Activated CD8-positive, alpha-beta memory T cell treated with anti-CD3 and anti-CD28 coated beads, Interleukin-2, amount 50 U/mL, for 4 hours (primary cell): Measurements from ENCODE around the gene PINLYP.

ENCODE experiments used
- DNase-seq: peaks from one replicate; pipeline ENCODE4 v3.0.0-alpha.2; 2020

The PINLYP gene

DNA sequence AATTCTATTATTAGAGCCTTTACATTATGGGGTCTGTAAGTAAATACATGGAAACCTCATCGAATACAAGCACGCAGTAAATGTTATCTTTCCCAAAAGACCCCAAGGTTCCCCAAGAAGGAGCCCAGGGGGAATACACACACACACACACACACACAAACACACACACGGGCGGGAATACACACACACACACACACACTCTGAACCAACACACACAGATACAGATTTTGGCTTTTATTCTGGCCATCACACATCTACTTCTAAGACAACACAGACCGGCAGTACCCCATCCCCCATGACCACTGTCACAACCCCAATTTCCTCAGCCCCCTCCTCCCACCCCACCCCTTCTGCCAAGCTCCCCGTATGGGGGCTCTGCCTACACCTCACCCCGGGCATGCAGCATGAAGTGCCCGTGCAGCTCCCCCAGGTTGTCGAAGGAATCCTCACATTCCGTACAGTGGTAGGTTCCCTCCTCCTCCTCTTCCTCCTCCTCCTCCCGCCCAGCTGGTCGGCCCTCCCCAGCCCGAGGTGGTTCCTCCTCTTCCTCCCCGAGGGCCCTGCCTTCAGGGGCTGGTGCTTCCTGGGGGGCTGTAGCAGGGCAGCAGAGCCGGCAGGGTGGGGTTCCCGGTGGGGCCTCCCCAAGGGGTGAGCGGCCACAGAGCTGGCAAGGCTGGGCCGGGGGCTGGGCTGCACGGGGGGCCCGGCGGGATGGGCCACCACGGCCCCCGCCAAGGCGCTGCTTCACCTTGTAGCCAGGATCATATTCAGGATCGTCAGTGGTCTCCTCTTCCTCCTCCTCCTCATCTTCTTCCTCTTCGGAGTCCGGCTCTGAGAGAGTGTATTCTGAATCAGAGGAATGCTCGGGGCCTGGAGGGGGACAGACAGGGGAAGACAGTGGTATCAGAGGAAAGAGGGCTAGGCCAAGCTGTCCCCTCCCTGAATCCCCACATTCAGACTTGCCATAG is 31.9 kb downstream of the PINLYP start:
- DNase-seq: no peak

DNA sequence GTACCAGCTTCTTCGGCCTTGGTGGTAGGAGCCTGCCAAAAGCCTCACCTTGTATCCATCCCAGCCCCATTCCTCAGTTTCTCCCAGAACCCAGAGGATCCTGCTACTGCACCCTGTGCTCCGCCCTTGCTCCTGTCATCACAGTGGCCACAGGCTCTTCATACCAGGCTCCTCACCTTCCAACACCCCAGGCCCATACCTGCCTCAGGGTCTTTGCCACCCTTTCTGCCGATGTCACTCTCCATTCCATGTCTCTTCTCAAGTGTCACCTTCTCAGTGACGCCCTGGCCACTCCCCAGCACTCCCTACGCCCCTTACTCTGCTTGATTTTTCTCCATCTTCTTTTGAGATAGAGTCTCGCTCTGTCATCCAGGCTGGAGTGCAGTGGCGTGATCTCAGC is 34.3 kb downstream of the PINLYP start:
- DNase-seq: no peak

DNA sequence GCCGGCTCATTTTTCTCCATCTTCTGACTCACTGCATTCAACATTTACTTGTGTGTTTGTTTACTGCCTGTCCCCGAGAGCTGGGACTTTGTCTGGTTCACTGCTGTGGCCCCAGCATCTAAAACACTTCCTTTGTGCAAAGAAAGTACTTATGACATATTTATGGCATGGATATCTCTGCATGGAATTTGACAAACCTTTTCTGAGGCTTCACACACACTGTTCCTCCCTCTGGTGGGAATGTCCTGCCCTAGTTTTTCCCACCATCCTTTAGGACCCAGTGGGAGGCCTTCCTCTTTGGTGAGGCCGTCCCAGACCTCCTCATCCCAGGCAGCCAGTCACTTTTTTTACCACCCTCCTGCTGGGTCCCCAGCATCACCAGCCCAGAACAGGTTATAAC is 34.9 kb downstream of the PINLYP start:
- DNase-seq: no peak

DNA sequence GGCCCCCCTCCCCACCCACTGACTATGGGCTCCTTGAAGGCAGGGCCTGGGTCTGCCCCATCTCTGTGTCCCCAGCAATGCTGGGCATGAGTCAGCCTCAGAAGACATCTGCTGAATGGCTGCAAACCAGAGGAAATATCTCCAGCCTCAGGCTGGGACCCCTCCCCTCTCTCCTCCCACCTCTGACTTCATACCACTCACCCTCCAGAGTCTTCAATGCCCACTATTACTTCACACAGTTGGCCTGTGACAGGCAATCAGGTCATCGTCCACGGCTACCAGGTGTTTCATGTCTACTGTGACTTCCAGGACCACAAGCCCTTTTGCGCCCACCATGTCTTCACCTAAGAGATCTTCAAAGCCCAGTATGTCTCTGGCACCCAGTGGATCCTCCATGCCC is 36.2 kb downstream of the PINLYP start, which contains the start of gene SRRM5:
Gene SRRM5 (plus strand): TSS at position 301 of the 400 bp plus-strand sequence. CDS start 34 bp downstream, at position 335.
- DNase-seq: no peak

DNA sequence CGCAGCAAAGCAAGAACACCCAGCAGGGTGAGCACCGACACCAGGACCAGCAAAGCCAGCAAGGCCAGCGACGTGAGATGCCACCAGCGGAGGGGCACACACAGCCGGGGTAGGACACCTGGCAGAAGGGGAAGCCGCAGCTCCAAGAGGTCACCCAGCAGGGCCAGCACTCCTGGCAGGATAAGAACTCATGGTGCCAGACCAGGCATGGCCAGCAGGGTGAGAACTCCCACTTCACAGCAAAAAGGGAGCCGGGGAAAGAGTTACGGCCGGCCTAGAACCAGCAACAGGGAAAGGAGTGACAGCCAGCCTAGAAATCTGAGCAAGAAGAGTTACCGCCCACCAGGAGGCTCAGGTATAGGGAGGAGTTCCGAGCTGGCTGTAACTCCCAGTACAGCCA is 36.8 kb downstream of the PINLYP start:
- no peak for DNase-seq

DNA sequence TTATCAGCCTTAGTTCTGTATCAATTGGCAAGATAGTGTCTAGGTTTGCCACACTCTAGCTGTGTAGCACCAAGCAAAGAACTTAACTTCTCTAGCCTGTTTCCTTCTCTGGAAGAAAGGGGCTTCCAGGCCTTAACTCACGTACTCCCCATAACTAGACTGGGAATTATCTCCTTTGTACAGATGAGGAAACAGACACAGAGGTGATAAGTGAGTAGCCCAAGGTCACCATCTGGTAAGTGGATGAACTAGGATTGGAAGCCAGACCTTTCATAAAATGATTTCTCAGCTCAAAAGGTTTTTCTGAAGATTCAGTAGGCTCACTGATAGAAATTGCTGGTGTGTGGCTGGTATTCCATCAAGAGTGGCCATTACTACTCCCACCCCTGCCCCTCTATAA is 40.7 kb downstream of the PINLYP start:
- no peak for DNase-seq

DNA sequence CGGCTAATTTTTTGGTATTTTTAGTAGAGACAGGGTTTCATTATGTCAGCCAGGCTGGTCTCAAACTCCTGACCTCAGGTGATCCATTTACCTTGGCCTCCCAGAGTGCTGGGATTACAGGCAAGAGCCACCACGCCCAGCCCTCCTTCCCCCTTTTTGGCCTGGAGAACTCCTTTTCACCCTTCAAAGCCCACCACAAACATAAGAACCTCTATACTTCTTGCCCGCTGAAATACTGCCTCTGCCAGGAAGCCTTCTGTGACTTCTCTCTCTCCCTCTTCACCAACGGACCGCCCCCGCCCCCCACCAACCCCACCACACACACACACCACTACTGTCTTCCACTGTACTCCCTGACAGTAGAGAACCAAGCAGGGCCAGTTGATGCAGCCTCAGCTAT is 41.4 kb downstream of the PINLYP start:
- no peak for DNase-seq

DNA sequence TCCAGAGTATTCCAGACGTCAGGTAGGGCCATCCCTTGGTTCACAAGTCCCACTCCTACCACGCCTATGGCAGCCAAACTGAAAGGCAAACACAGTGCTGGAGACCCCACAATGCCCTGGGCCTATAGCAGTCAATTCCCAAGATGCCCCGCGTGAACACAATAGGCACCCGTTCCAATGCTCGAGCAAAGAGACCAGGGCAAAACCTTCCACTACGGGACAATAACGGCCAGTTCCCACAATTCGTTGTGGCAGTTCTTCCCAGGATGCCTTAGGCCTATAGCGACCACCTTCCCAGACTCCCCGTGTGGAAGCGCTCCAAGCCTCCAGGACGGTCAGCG is 43.3 kb downstream of the PINLYP start:
- DNase-seq: peak; percentile 35

DNA sequence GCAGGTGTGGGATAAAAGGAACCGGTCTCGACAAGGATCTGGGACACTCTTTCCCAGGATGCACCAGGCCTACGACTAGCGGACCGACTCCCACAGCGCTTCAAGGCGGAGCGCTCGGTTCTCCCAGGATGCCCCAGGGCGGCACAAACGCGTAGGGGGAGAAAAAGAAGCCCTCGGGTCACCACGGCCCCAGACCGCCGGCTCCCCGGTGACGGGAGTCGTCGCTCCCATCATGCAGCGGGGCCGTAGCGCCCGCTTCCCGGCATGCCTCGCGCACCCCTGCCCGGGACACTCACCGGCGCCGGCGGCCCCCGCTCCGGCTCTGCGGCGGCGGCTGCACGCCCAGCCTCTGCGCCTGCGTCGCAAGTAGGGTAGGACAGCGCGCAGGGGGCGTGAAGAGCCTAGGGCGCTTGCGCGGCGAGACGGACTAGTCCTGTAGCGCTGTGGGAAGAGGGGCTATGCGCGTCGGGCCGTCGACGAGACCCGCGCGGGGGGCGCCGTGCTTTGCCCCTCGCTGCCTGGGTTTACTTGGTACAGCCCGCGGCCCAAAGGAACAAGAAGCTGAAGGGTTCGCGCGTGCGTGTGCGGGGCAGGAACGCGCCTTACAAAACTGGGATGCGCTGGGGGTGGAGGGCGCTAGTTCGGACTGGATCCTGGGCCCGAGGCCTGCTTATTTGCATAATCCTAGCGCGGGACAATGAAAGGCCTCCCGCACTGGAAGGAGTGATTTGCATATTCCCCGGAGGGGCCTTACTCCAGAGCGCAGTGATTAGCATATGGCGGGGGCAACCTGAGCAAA is 43.9 kb downstream of the PINLYP start, which contains the start of gene ZNF428:
Gene ZNF428 (minus strand): TSS at position 368 of the 799 bp plus-strand sequence. CDS start 5,325 bp downstream, outside the sequence.
- peak; percentile 84 for DNase-seq

DNA sequence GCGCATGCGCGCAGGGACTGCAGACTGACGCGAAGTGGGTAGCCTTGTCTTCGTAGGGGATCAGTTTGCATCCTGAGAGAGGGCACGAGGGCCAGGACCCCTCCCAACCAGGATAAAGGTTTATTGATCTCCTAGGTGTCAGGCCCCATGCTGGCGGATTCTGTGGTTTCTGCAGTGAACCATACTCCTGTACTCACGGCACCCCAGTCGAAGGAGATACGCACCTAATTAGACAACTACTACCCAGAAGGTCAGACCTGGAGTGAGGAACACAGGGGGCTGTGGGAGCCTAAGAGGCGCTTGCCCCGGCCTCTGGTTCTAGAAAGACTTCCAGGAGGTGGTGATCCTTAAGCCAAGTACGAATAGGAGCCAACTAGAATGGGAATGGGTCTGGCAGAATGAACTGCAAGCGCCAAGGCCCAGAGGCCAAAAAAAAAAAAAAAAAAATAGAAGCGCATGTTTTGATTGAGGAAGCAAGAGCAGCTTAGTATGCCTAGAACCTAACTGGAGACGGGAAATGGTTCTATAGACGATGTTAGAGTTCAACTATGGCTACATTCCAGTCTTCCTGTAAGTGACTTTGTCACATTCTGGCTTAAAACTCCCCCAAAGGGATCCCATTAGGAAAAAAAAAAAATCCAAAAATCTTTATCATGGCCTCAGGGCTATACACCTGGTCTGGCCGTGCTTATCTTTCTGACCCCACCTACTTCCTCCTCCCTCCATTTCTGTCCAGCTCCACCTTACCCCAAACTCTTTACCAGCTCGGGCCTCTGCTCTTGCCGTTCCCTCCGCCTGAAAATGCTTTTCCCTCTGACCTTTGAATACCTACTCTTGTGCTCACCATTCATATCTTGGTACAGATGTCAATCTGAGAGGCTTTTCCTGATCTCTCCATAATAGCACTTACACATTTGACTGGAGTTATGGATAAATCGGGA is 44.7 kb downstream of the PINLYP start:
- peak; percentile 84 for DNase-seq

DNA sequence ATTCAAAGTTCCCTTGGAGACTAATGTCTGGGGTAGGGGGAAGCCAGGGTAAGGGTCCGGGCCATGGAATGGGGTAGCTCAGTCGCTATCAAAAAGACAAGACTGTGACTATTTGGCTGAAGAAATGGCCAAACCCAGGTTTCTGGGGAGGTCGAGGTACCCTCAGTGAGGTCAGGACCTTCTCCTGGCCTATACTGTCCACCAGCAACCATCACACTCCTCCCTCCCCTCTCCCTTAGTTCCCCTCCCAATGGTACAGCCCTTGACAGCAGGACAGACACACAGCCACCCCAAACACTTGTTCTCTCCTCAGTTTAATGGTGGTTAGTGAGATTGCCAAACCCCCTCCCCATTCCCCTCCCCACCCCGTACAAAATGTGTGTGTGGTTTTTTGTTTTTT is 46.5 kb downstream of the PINLYP start:
- DNase-seq: no peak

DNA sequence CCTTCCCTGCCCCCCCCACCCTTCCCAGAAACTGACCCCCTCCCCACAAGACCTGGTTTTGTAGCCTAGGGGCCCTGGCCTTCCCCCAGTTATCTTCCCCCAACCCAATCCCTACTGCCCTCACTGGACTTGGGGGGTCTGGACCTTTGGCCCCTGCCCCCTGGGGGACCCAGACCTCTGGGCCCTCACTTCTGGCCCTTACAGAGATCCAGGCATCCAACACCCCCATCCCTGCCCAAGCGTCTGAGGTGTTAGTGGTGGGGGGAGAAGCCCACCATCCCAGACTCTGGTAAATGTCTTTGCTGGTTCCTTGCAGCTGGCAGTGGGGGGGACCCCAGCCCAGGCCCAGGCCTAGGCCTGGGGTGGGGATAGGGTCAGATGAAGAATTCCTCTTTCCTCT is 47.4 kb downstream of the PINLYP start:
- no peak for DNase-seq

DNA sequence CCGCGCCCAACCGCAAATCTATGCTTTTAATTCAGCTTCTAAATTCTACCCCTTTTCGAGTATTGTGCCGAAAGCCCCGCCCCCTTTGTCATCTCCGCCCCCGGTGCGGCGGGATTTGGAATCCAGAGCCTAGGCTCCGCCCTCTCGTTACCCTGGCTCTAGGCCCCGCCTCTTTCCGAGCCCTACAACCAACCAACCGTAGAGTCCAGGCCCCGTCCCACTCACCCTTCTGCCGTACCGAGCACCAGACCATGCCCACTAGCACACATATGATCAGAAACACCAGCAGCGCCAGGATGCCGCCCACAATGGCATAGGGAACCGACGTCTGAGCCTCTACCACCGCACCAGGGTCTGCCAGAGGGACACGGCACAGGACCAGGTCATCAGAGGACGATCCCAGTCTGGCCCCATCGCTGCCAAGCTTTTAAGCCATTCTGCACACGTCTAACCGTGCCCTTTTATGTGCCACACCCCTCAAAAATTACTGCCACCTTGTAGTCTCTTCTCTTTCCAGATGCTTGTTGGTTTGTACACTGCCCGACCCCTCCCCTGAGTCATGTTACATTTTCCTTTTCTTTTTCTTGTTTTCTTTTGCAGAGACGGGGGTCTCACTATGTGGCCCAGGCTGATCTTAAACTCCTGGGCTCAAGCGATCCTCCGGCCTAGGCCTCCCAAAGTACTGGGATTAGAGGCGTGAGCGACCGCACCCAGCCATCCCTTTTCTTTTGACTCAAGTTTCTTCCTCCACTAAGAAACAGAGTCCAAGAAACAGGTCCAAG is 48.5 kb downstream of the PINLYP start:
- no peak for DNase-seq

DNA sequence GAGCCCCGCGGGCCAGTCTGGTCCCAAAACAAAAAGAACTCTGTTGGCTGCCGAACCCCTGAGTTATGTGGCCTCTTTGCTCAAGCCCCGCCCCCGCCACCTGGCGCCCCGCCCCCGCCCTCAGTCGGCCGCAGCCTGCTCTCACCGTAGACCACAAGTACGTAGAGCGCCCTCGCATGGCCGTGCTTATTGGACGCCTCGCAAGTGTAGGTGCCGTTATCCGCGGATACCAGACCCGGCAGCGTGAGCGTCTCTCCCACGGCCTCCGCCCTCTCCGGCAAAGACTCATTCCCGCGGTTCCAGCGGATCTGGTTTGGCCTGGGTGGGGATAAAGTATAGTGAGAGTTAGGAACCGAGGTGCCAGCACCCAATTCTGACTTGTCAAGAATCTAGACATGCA is 49.3 kb downstream of the PINLYP start:
- peak; percentile 86 for DNase-seq

DNA sequence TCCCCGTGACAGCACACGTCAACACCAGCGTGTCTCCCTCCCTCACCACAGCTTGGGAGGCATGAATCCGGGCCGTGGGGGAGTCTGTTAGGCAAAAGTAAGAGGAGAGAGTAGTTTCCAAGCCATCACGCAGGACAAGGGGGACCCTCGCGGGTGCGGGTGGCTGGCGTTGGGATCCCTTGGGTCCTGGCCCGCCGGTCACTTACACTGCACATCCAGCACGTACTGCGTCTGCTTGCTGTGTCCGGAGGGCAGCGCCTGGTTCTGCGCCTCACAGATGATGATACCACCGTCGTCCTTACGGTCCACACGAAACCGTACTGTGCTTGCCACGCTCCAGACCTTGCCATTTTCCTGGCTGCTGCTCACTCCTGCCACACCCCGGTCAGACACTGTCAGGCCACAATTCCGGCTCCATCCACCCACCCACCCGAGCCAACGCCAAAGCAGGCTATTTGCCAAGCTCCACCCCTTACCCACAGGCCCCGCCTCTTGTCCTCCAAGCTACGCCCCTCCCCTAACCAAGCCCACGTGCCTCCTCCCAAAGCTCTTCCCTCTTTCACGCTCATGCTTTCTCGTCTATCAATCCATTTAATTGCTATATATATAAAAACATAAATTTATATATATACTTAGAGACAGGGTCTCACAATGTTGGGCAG is 50.4 kb downstream of the PINLYP start:
- no peak for DNase-seq

DNA sequence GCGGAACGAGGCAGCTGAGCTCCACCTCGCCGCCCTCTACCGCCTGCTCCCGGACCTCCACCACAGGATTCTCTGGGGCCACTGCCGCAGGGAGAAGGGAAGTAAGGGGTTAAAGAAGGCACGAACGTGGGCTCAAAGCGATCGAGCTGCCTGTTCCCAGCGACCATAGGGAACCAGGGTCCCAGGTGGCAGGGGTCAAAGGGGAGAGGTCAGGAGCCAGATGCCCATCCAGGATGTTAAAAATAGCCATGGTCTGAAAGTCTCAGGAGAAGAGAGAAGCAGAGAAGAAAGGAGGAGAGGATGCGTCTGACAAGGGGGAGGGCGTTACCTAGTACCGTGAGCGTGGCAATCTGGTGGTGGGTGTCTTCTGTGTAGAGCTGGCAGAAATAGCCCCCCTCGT is 51.2 kb downstream of the PINLYP start:
- DNase-seq: no peak

DNA sequence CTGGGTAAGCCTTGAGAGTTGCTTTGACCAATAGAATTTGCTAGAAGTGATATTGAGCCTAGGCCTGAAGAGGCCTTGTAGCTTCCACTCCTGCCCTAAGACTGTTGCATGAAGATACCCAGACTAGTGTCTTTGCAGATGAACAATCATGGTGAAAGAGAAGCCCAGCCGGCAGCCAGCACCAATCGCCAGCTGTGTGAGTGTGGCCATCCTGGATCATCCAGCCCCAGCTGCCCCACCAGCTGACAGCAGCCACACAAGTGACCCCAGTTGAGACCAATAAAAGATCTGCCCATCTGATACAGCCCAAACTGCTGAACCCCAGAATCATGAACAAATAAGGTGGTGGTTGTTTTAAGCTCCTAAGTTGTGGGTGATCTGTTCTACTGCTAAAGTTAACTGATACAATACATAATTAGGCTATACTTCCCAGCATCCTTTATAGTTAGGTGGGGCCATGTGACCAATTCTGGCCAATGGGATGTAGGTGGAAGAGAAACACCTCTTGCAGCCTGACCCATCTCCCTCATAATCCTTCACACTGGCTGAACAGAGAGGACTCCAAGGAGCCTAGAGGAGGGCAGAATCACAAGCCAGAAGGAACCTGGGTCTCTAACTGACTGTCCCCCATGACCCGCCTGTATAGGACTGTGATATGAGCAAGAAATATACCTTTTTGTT is 53.2 kb downstream of the PINLYP start:
- no peak for DNase-seq

DNA sequence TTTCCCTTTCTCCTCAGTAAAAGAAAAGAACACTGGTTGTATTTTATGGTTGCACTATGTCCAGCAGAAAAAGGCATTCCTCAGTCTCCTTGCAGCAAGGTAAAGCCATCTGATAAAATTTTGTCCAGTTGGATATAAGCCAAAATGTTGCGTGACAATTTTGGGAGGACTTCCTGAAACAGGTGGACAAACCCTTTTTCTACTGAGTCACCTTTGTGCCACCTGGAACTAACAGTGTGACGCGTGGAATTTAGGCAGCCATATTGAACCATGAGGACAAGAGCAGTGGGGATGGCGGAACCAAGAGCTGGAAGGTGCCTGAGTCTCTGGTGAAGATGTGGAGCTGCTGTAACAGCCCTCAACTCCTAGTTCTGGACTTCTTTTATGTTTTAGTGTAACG is 55.9 kb downstream of the PINLYP start:
- no peak for DNase-seq
